Measurements from ENCODE around the gene CNOT8.

DNA sequence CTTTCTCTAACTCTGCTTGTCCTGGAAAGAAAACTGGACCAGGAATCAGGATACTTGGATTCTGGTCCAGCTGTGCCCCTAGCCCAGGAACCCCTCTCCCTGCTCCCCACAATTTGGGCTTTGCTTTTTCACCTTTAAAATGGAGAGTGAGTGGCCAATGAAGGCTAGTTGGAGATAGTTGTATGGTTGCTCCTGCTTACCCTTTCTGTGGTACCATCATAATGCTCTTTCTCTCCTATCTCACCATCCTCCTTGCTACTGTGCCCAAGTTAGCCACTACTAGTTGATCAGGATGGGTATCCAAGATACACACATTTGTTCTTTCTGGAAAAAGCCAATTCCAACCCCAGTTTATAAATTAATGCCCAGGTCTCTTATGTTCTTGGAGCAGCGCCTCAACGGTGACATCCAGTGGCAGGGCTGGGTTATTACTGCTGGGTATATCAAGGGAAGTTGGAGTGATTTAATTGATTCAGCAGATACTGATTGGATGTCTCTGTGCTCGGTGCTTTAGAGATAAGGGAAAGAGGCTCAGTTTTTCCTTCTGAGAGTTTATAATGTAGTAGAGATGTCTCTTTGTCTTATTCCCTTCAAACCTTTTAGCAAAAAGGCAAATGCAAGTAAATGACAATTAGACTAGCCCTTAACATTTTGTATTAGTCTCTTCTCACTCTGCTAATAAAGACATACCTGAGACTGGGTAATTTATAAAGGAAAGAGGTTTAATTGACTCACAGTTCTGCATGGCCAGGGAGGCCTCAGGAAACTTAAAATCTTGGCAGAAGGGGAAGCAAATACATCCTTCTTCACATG is 46.6 kb upstream of the CNOT8 start:
- TF ChIP-seq CEBPB (IDR thresholded peaks at IDR 0.05) (no peak), CREB1 (IDR thresholded peaks at IDR 0.05; ENCODE audit: low read depth) (no peak), ZBTB7A (IDR thresholded peaks at IDR 0.05; ENCODE audit: low read depth) (no peak), TAF1 (IDR thresholded peaks at IDR 0.05; ENCODE audit: low read depth) (no peak), FOXM1 (IDR thresholded peaks at IDR 0.05; ENCODE audit: borderline replicate concordance, low read depth) (no peak)
- TF ChIP-seq, protein P1, sequence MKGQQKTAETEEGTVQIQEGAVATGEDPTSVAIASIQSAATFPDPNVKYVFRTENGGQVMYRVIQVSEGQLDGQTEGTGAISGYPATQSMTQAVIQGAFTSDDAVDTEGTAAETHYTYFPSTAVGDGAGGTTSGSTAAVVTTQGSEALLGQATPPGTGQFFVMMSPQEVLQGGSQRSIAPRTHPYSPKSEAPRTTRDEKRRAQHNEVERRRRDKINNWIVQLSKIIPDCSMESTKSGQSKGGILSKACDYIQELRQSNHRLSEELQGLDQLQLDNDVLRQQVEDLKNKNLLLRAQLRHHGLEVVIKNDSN (IDR thresholded peaks at IDR 0.05) = no peak
- TF ChIP-seq, protein P2, sequence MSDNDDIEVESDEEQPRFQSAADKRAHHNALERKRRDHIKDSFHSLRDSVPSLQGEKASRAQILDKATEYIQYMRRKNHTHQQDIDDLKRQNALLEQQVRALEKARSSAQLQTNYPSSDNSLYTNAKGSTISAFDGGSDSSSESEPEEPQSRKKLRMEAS (IDR thresholded peaks at IDR 0.05) = no peak
- TF ChIP-seq, protein P3, sequence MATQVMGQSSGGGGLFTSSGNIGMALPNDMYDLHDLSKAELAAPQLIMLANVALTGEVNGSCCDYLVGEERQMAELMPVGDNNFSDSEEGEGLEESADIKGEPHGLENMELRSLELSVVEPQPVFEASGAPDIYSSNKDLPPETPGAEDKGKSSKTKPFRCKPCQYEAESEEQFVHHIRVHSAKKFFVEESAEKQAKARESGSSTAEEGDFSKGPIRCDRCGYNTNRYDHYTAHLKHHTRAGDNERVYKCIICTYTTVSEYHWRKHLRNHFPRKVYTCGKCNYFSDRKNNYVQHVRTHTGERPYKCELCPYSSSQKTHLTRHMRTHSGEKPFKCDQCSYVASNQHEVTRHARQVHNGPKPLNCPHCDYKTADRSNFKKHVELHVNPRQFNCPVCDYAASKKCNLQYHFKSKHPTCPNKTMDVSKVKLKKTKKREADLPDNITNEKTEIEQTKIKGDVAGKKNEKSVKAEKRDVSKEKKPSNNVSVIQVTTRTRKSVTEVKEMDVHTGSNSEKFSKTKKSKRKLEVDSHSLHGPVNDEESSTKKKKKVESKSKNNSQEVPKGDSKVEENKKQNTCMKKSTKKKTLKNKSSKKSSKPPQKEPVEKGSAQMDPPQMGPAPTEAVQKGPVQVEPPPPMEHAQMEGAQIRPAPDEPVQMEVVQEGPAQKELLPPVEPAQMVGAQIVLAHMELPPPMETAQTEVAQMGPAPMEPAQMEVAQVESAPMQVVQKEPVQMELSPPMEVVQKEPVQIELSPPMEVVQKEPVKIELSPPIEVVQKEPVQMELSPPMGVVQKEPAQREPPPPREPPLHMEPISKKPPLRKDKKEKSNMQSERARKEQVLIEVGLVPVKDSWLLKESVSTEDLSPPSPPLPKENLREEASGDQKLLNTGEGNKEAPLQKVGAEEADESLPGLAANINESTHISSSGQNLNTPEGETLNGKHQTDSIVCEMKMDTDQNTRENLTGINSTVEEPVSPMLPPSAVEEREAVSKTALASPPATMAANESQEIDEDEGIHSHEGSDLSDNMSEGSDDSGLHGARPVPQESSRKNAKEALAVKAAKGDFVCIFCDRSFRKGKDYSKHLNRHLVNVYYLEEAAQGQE (IDR thresholded peaks at IDR 0.05; ENCODE audit: low read depth) = no peak
